Measurements from ENCODE around the gene TERT.
"Not testable (repeated sequence)": the region's sequence is repeated elsewhere in the genome, so short reads cannot be mapped to it uniquely, and the experiment has no call there.

DNA sequence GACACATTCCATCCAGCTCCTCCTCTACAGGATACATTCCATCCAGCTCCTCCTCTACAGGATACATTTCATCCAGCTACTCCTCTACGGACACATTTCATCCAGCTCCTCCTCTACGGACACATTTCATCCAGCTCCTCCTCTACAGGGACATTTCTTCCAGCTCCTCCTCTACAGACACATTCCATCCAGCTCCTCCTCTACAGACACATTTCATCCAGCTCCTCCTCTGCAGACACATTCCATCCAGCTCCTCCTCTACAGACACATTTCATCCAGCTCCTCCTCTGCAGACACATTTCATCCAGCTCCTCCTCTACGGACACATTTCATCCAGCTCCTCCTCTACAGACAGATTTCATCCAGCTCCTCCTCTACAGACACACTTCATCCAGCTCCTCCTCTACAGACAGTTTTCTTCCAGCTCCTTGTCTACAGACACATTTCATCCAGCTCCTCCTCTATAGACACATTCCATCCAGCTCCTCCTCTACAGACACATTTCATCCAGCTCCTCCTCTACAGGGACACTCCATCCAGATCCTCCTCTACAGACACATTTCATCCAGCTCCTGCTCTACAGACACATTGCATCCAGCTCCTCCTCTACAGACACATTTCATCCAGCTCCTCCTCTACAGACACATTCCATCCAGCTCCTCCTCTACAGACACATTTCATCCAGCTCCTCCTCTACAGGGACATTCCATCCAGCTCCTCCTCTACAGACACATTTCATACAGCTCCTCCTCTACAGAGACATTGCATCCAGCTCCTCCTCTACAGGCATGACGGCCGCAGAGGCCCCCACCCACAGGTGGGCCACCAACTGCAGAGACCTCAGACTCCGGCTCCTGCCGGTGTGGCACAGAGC is 33.6 kb upstream of the TERT start:
- TF ChIP-seq EP300 (IDR thresholded peaks at IDR 0.05); ZNF302 (CRISPR knock-in tag; IDR thresholded peaks at IDR 0.05); CHD2 (IDR thresholded peaks at IDR 0.05; ENCODE audit: low read length, partially characterized antibody); MAFK (IDR thresholded peaks at IDR 0.05; ENCODE audit: partially characterized antibody); POLR2A (IDR thresholded peaks at IDR 0.05; ENCODE audit: low read length): not testable (repeated sequence)
- TF ChIP-seq, protein P1, sequence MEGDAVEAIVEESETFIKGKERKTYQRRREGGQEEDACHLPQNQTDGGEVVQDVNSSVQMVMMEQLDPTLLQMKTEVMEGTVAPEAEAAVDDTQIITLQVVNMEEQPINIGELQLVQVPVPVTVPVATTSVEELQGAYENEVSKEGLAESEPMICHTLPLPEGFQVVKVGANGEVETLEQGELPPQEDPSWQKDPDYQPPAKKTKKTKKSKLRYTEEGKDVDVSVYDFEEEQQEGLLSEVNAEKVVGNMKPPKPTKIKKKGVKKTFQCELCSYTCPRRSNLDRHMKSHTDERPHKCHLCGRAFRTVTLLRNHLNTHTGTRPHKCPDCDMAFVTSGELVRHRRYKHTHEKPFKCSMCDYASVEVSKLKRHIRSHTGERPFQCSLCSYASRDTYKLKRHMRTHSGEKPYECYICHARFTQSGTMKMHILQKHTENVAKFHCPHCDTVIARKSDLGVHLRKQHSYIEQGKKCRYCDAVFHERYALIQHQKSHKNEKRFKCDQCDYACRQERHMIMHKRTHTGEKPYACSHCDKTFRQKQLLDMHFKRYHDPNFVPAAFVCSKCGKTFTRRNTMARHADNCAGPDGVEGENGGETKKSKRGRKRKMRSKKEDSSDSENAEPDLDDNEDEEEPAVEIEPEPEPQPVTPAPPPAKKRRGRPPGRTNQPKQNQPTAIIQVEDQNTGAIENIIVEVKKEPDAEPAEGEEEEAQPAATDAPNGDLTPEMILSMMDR (IDR thresholded peaks at IDR 0.05): not testable (repeated sequence)
- TF ChIP-seq, protein P2, sequence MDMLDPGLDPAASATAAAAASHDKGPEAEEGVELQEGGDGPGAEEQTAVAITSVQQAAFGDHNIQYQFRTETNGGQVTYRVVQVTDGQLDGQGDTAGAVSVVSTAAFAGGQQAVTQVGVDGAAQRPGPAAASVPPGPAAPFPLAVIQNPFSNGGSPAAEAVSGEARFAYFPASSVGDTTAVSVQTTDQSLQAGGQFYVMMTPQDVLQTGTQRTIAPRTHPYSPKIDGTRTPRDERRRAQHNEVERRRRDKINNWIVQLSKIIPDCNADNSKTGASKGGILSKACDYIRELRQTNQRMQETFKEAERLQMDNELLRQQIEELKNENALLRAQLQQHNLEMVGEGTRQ (IDR thresholded peaks at IDR 0.05): not testable (repeated sequence)
